WI38 (cell line): ENCODE measurements around the gene TMPRSS7.

Source experiments
- H3K4me3 ChIP-seq: 2 replicates; pipeline ENCODE4 v1.5.1; 2011; ENCODE audit warnings: low read depth, mild to moderate bottlenecking, control low read depth, low read length
- TF ChIP-seq, protein P1 (sequence below): IDR thresholded peaks from 2 replicates; pipeline ENCODE4 v1.5.1; 2012; ENCODE audit warnings: low read depth, mild to moderate bottlenecking, control low read depth, low read length

TMPRSS7 gene

GRCh38 chr3:112005091-112005672 lies 29.4 kb upstream of the TMPRSS7 start:
- TF ChIP-seq, protein P1, sequence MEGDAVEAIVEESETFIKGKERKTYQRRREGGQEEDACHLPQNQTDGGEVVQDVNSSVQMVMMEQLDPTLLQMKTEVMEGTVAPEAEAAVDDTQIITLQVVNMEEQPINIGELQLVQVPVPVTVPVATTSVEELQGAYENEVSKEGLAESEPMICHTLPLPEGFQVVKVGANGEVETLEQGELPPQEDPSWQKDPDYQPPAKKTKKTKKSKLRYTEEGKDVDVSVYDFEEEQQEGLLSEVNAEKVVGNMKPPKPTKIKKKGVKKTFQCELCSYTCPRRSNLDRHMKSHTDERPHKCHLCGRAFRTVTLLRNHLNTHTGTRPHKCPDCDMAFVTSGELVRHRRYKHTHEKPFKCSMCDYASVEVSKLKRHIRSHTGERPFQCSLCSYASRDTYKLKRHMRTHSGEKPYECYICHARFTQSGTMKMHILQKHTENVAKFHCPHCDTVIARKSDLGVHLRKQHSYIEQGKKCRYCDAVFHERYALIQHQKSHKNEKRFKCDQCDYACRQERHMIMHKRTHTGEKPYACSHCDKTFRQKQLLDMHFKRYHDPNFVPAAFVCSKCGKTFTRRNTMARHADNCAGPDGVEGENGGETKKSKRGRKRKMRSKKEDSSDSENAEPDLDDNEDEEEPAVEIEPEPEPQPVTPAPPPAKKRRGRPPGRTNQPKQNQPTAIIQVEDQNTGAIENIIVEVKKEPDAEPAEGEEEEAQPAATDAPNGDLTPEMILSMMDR: no peak

GRCh38 chr3:112007633-112008032 lies 26.9 kb upstream of the TMPRSS7 start:
- H3K4me3 ChIP-seq: no peak overlapping the region
- TF ChIP-seq, protein P1: no peak

More at GRCh38 chr3:112005091-112005672, 29.4 kb upstream of the TMPRSS7 start:
- H3K4me3 ChIP-seq: no peak overlapping the region

DNA sequence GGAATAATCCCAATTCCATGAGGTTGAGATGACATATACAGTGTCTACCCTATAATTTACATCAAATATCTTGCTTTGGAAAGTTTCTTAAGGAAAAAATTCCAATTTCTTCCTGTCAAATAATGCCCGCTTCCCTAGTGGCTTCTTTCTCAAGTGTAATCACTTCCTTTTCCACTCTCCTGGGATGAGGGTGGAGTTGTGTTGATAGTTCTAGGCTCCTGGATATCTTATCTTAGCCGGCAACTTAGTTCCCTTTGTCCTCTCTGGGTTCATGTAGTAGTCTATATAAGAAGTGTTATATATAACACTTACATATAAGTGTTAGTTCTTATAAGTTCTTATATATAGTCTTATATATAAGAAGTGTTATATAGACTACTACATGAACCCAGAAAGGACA lies 24.9 kb upstream of the TMPRSS7 start:
- TF ChIP-seq, protein P1: no peak
- H3K4me3 ChIP-seq: no peak overlapping the region

GRCh38 chr3:112010636-112011035 lies 23.9 kb upstream of the TMPRSS7 start:
- TF ChIP-seq, protein P1: no peak
- no peak overlapping the region for H3K4me3 ChIP-seq

DNA sequence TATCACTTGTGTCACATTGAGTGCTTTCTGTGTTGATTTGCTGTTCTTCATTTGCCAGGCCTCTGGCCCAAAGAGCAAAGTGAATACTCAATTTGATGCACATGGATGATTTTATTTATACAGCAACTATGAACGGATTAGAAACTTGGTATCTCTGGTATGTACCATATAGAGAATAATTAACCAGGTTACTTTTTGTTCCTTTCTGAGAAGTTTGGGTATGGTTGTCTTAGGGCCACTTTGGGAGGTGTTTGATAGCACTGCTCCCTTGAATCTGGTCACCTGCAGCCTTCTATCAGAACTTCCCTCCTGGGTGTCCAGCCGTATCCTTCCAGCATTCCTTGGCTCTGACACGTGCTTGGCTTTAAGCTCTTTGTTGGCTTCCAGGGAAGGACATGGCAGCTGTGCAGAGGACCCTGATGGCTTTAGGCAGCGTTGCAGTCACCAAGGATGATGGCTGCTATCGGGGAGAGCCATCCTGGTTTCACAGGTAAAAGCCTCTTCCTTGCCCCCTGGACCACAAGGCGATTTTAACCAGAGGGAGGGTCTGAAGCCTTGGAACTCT lies 23.1 kb upstream of the TMPRSS7 start:
- no peak overlapping the region for H3K4me3 ChIP-seq
- TF ChIP-seq, protein P1: no peak

DNA sequence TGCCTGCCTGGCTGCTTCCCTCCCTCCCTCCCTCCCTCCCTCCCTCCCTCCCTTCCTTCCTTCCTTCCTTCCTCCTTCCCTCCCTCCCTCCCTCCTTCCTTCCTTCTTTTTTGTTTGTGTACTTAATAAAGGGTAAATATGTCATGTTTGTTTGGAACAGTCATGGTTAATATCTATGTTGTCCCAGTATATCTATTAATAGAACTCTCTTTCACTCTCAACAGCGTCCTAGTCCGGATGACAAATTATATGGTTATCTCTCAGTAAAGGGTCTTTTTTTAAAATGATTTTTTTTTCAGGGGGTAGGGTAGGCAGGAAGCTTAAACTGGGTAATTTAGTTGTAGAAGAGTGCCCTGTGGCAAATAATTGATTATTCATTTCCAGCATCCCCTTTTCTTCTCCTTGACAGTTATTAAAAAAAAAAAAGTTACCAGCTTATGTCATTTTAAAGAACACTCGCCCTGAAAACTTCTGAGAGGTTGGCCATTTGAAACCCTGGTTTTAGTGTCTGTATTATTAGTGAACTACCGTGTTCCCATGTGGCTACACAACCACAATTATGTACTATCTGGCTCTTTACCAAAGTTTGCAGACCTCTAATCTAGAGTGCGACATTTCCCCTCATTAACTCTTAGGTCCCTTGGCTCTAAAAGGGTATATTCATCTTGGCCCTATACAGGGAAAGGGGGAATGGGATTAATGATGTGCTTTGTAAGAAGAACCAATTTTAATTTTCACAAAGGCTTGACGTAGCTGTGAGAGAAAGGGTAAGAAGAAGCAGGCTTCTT lies 22.1 kb upstream of the TMPRSS7 start:
- H3K4me3 ChIP-seq: no peak overlapping the region
- TF ChIP-seq, protein P1: no peak
